Stimulated activated CD8-positive, alpha-beta memory T cell treated with anti-CD3 and anti-CD28 coated beads, Interleukin-7, amount 100 ng/mL, for 48 hours (primary cell): ENCODE data around the gene KRTAP20-4.

ENCODE experiments used
- DNase-seq, 2 donors: peaks; one replicate each; pipeline ENCODE4 v3.0.0-alpha.2; 2020; ENCODE audit warnings: low read depth in 1 of 2; ENCODE audit errors: extremely low read depth in 1 of 2

Gene KRTAP20-4

GRCh38 chr21:30646904-30647414, 26.5 kb downstream of the KRTAP20-4 start:
- DNase-seq = no peak

DNA sequence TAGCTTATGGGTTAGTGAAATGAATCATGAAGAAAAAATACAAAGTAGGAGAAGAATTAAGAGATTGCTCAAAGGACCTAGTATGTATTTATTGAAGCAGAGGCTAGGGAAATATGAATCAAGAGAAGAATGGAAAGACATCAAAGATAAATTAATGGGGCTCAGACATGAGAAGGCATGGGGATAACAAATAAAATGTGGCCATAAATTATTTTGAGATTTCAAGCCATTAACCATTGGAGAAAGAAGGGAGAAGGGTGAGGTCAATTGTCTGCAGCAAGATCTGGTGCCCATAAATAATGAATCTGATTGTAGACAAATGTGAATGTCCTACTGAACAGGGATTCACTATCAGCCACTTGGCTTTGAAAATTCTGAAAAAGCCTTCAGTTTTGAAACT, 32.5 kb downstream of the KRTAP20-4 start:
- DNase-seq = no peak

GRCh38 chr21:30668776-30669175, 48.3 kb downstream of the KRTAP20-4 start:
- no peak for DNase-seq
